ENCODE data around the gene C6orf58.

C6orf58 gene

DNA sequence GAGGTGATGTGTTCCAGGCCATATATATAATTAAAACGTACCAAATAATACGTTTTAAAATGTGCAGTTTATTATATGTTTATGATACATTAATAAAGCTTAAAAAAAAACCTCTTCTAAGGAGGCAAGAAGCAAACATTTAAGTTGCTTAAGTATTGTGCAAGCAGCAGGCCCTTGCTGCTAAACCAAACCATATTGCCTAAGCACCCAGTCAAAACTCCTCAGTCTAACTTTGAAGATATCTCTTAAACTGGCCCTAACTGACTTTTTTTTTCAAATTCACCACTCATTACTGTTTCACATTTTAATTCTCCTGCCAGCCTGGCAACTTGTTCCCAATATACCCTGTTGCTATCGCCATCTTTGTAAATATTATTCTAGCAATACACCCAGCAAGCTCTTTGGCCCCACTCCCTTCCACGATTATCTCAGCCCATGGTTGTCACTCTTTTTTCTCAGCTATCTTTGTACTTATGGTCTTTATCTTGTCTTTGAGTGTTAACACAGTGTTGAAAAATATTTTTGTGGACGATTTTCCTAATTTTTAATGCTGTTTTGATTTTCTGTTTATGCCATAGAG lies 60.9 kb downstream of the C6orf58 start:
- DNase-seq (ENCODE audit: low read depth) = no peak
- TF ChIP-seq, protein P1, sequence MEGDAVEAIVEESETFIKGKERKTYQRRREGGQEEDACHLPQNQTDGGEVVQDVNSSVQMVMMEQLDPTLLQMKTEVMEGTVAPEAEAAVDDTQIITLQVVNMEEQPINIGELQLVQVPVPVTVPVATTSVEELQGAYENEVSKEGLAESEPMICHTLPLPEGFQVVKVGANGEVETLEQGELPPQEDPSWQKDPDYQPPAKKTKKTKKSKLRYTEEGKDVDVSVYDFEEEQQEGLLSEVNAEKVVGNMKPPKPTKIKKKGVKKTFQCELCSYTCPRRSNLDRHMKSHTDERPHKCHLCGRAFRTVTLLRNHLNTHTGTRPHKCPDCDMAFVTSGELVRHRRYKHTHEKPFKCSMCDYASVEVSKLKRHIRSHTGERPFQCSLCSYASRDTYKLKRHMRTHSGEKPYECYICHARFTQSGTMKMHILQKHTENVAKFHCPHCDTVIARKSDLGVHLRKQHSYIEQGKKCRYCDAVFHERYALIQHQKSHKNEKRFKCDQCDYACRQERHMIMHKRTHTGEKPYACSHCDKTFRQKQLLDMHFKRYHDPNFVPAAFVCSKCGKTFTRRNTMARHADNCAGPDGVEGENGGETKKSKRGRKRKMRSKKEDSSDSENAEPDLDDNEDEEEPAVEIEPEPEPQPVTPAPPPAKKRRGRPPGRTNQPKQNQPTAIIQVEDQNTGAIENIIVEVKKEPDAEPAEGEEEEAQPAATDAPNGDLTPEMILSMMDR (IDR thresholded peaks at IDR 0.05; ENCODE audit: low read depth, low read length, missing control alignments) = no peak
- in situ Hi-C loops (cut with HindIII; ENCODE audit: low sequenced_read_pairs) = no loop called here
- no peak overlapping the region for H3K4me3 ChIP-seq (ENCODE audit: low read depth, low read length)
